Natural killer cell treated with Interleukin-12 subunit alpha and Interleukin-12 subunit beta and Interleukin-15 and Interleukin-18, amount 100 ng/mL, for 72 hours (primary cell): ENCODE results near the gene KRTAP5-10. TPM values are rescaled to one million over a fixed set of nuclear protein-coding genes. Genes with fewer than 3 reads are reported as not detected.
"Not testable (repeated sequence)": the region's sequence is repeated elsewhere in the genome, so short reads cannot be mapped to it uniquely, and the experiment has no call there.

ENCODE experiments used
- ATAC-seq, 2 donors: fragments of 150-1000 bp; cut with Tn5 transposase in 1 of 2; sonication (Bioruptor Pico), chemical (Tn5 transposase) in 1 of 2; 2 replicates each; pipeline ENCODE4 v1.10.0; 2021
- DNase-seq: peaks from one replicate; pipeline ENCODE4 v3.0.0; 2022; ENCODE audit warnings: low spot score
- H3K27ac Mint-ChIP-seq, 2 donors: 1 replicate in 1 of 2; 2 replicates in 1 of 2; pipeline ENCODE4 v1.8.0; 2022; ENCODE audit warnings: mixed read lengths in 2 of 2, mild to moderate bottlenecking in 1 of 2, moderate library complexity in 1 of 2
- H3K27me3 Mint-ChIP-seq, 2 donors: 1 replicate in 1 of 2; 2 replicates in 1 of 2; pipeline ENCODE4 v1.8.0; 2022; ENCODE audit warnings: mixed read lengths in 2 of 2
- H3K36me3 Mint-ChIP-seq: one replicate; pipeline ENCODE4 v1.8.0; 2022; ENCODE audit warnings: mixed read lengths
- H3K4me1 Mint-ChIP-seq, 2 donors: 1 replicate in 1 of 2; 2 replicates in 1 of 2; pipeline ENCODE4 v1.8.0; 2022; ENCODE audit warnings: low read depth in 2 of 2, mixed read lengths in 2 of 2, mild to moderate bottlenecking in 1 of 2
- H3K4me3 Mint-ChIP-seq: one replicate; pipeline ENCODE4 v1.8.0; 2022; ENCODE audit warnings: mixed read lengths
- H3K9me3 Mint-ChIP-seq: 2 replicates; pipeline ENCODE4 v1.8.0; 2022; ENCODE audit warnings: mixed read lengths
- total RNA-seq, 2 donors: library from RNA; stranded (reverse); gene quantifications; one replicate each; pipeline ENCODE4 v1.2.3, GENCODE V29; 2022

The KRTAP5-10 gene
- total RNA-seq, 2 donors from 2014 or later: not detected

- not testable (repeated sequence) for H3K27me3 Mint-ChIP-seq, H3K9me3 Mint-ChIP-seq, H3K27ac Mint-ChIP-seq, H3K4me1 Mint-ChIP-seq, H3K4me3 Mint-ChIP-seq, ATAC-seq, DNase-seq, H3K36me3 Mint-ChIP-seq
Measured at GRCh38 chr11:71588314-71588713, 23.0 kb downstream of the KRTAP5-10 start.

GRCh38 chr11:71588822-71589545, 23.6 kb downstream of the KRTAP5-10 start:
- H3K27ac Mint-ChIP-seq, H3K4me3 Mint-ChIP-seq, ATAC-seq, H3K4me1 Mint-ChIP-seq, H3K9me3 Mint-ChIP-seq, H3K27me3 Mint-ChIP-seq, H3K36me3 Mint-ChIP-seq: not testable (repeated sequence)
- peak; percentile 34 for DNase-seq

GRCh38 chr11:71589546-71589920, 24.2 kb downstream of the KRTAP5-10 start:
- not testable (repeated sequence) for H3K4me3 Mint-ChIP-seq, H3K27ac Mint-ChIP-seq, ATAC-seq, H3K4me1 Mint-ChIP-seq, DNase-seq, H3K9me3 Mint-ChIP-seq, H3K36me3 Mint-ChIP-seq
- H3K27me3 Mint-ChIP-seq: peaks cover 7 to 10% of the 10 kb centered on the region in 2 donors

GRCh38 chr11:71603221-71603620, 37.9 kb downstream of the KRTAP5-10 start:
- not testable (repeated sequence) for H3K9me3 Mint-ChIP-seq, H3K4me1 Mint-ChIP-seq, H3K4me3 Mint-ChIP-seq, ATAC-seq, DNase-seq, H3K27ac Mint-ChIP-seq, H3K36me3 Mint-ChIP-seq
- peaks cover 13 to 15% of the 10 kb centered on the region in 2 donors for H3K27me3 Mint-ChIP-seq

GRCh38 chr11:71604798-71605488, 39.6 kb downstream of the KRTAP5-10 start:
- not testable (repeated sequence) for H3K27ac Mint-ChIP-seq, ATAC-seq, DNase-seq, H3K4me1 Mint-ChIP-seq, H3K36me3 Mint-ChIP-seq, H3K9me3 Mint-ChIP-seq, H3K4me3 Mint-ChIP-seq
- H3K27me3 Mint-ChIP-seq: peaks cover 19% of the 10 kb centered on the region in 2 donors

- H3K4me3 Mint-ChIP-seq, H3K4me1 Mint-ChIP-seq, ATAC-seq, H3K27ac Mint-ChIP-seq, H3K36me3 Mint-ChIP-seq, H3K9me3 Mint-ChIP-seq, DNase-seq: not testable (repeated sequence)
- peaks cover 13 to 19% of the 10 kb centered on the region in 2 donors for H3K27me3 Mint-ChIP-seq
Measured at GRCh38 chr11:71606853-71607519, 41.6 kb downstream of the KRTAP5-10 start.

GRCh38 chr11:71607520-71608216, 42.3 kb downstream of the KRTAP5-10 start:
- not testable (repeated sequence) for ATAC-seq, H3K4me3 Mint-ChIP-seq, H3K27ac Mint-ChIP-seq, DNase-seq, H3K4me1 Mint-ChIP-seq, H3K36me3 Mint-ChIP-seq, H3K9me3 Mint-ChIP-seq
- H3K27me3 Mint-ChIP-seq: peaks cover 13 to 19% of the 10 kb centered on the region in 2 donors

GRCh38 chr11:71608272-71608671, 42.9 kb downstream of the KRTAP5-10 start:
- not testable (repeated sequence) for DNase-seq, H3K27ac Mint-ChIP-seq, H3K36me3 Mint-ChIP-seq, H3K9me3 Mint-ChIP-seq, H3K4me1 Mint-ChIP-seq, ATAC-seq, H3K4me3 Mint-ChIP-seq
- peaks cover 13 to 21% of the 10 kb centered on the region in 2 donors for H3K27me3 Mint-ChIP-seq

GRCh38 chr11:71611218-71611910, 46.0 kb downstream of the KRTAP5-10 start:
- not testable (repeated sequence) for DNase-seq, H3K36me3 Mint-ChIP-seq, H3K9me3 Mint-ChIP-seq, ATAC-seq, H3K4me1 Mint-ChIP-seq, H3K4me3 Mint-ChIP-seq, H3K27ac Mint-ChIP-seq
- peaks cover 13 to 15% of the 10 kb centered on the region in 2 donors for H3K27me3 Mint-ChIP-seq

GRCh38 chr11:71613931-71614330, 48.6 kb downstream of the KRTAP5-10 start:
- not testable (repeated sequence) for H3K4me3 Mint-ChIP-seq, H3K27ac Mint-ChIP-seq, ATAC-seq

GRCh38 chr11:71614366-71614917, 49.1 kb downstream of the KRTAP5-10 start:
- H3K27ac Mint-ChIP-seq, H3K4me1 Mint-ChIP-seq: not testable (repeated sequence)

More at GRCh38 chr11:71613931-71614330, 48.6 kb downstream of the KRTAP5-10 start:
- not testable (repeated sequence) for H3K4me1 Mint-ChIP-seq, DNase-seq, H3K27me3 Mint-ChIP-seq, H3K36me3 Mint-ChIP-seq, H3K9me3 Mint-ChIP-seq

GRCh38 chr11:71615003-71615402, 49.6 kb downstream of the KRTAP5-10 start:
- not testable (repeated sequence) for H3K9me3 Mint-ChIP-seq, H3K27me3 Mint-ChIP-seq, H3K27ac Mint-ChIP-seq, H3K4me1 Mint-ChIP-seq, H3K36me3 Mint-ChIP-seq, DNase-seq, H3K4me3 Mint-ChIP-seq, ATAC-seq

More at GRCh38 chr11:71614366-71614917, 49.1 kb downstream of the KRTAP5-10 start:
- not testable (repeated sequence) for ATAC-seq, DNase-seq, H3K27me3 Mint-ChIP-seq, H3K9me3 Mint-ChIP-seq, H3K4me3 Mint-ChIP-seq, H3K36me3 Mint-ChIP-seq
